ENCODE results near the gene JAZF1. TPM values are rescaled to one million over a fixed set of nuclear protein-coding genes. Genes with fewer than 3 reads are reported as not detected.

The JAZF1 gene
- total and polyA plus RNA-seq, 4 experiments from 2014 or later, result 3.7 to 8.3 (median 4.7) TPM

- no peak overlapping the region for H3K4me3 ChIP-seq (ENCODE audit: low read length in 2 of 2)
- no peaks in the 10 kb centered on the region for H3K36me3 ChIP-seq (ENCODE audit: insufficient read depth, low read length)
- no peaks in the 10 kb centered on the region for H3K9me3 ChIP-seq (ENCODE audit: control insufficient read depth in 1 of 2, low read length in 2 of 2)
- Mint-ChIP-seq H3K36me3 (no peaks in the 10 kb centered on the region), H3K27me3 (no peaks in the 10 kb centered on the region), H3K4me1 (peaks cover 11 to 33% (median 17%) of the 10 kb centered on the region in 4 donors), H3K4me3 (no peak overlapping the region), H3K9me3 (no peaks in the 10 kb centered on the region), H3K27ac (no peak overlapping the region)
- POLR2A ChIA-PET (ENCODE audit: partially characterized antibody), result no interaction called here
- no peaks in the 10 kb centered on the region for H3K27me3 ChIP-seq (ENCODE audit: insufficient read depth, low read length)
- CTCF ChIA-PET (ENCODE audit: partially characterized antibody), result no interaction called here
- intact Hi-C loops (cut with micrococcal nuclease), result no loop called here
- no peak for DNase-seq
- peaks cover 10% of the 10 kb centered on the region for H3K4me1 ChIP-seq (ENCODE audit: insufficient read depth, low read length)
- H3K27ac ChIP-seq (ENCODE audit: low read depth, low read length), result no peak overlapping the region
These were observed 65.3 kb downstream of the JAZF1 start for GRCh38 chr7:28115261-28115660.

- H3K4me1 ChIP-seq (ENCODE audit: insufficient read depth, low read length), result no peaks in the 10 kb centered on the region
- Mint-ChIP-seq H3K27ac (no peak overlapping the region), H3K9me3 (no peaks in the 10 kb centered on the region), H3K4me3 (no peak overlapping the region), H3K27me3 (no peaks in the 10 kb centered on the region), H3K36me3 (no peaks in the 10 kb centered on the region), H3K4me1 (peaks cover 0 to 21% (median 9%) of the 10 kb centered on the region in 4 donors)
- no peak overlapping the region for H3K4me3 ChIP-seq (ENCODE audit: low read length in 2 of 2)
- intact Hi-C loops (cut with micrococcal nuclease), result no loop called here
- H3K27ac ChIP-seq (ENCODE audit: low read depth, low read length), result no peak overlapping the region
- no peaks in the 10 kb centered on the region for H3K36me3 ChIP-seq (ENCODE audit: insufficient read depth, low read length)
- DNase-seq, result no peak
- no peaks in the 10 kb centered on the region for H3K9me3 ChIP-seq (ENCODE audit: control insufficient read depth in 1 of 2, low read length in 2 of 2)
- ChIA-PET POLR2A (ENCODE audit: partially characterized antibody) (no interaction called here), CTCF (ENCODE audit: partially characterized antibody) (interaction anchor here (0.7 to 1.0 kb wide), 2 partner anchors 17 to 18 kb away, joined by 3 to 4 read pairs; no protein-coding TSS in a partner anchor)
- no peaks in the 10 kb centered on the region for H3K27me3 ChIP-seq (ENCODE audit: insufficient read depth, low read length)
These were observed 66.5 kb downstream of the JAZF1 start for GRCh38 chr7:28114056-28114455.

DNA sequence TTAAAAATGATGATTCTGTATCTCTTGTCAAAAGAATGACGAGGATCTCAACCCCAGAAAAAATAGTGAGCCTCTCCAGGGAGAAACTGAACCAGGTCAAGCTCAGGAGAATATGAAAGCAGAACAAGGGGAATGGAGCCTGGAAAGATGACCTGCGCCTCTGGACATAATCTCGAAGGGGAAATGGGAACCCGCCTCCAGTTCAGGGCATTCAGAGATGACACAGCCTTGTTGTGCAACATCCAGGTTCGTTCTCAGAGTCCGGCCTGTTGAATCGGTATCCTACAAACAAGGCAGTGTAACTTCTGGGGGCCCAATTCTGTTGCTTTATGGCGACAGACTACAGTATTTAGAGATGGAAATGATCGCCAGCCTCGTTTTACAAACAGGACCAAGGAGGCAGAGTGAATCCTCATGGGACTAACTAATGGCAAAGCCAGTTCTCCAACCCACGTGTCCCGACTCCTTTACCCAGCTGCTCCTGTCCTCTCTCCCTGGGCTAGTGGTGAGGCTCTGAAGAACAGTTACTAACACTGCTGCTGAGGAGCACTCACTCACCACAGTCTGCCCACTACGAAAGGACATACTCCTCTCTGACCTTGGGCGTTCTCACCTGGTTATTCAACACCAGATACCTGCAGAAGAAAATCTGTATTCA is 67.6 kb downstream of the JAZF1 start:
- POLR2A ChIA-PET (ENCODE audit: partially characterized antibody), result no interaction called here
- H3K4me3 ChIP-seq (ENCODE audit: low read length in 2 of 2), result no peak overlapping the region
- Mint-ChIP-seq H3K4me3 (no peak overlapping the region), H3K36me3 (no peaks in the 10 kb centered on the region), H3K27me3 (no peaks in the 10 kb centered on the region), H3K27ac (no peak overlapping the region), H3K9me3 (no peaks in the 10 kb centered on the region), H3K4me1 (peaks cover 0 to 17% (median 11%) of the 10 kb centered on the region in 4 donors)
- DNase-seq, result no peak
- H3K27me3 ChIP-seq (ENCODE audit: insufficient read depth, low read length), result no peaks in the 10 kb centered on the region
- no peaks in the 10 kb centered on the region for H3K36me3 ChIP-seq (ENCODE audit: insufficient read depth, low read length)
- intact Hi-C loops (cut with micrococcal nuclease), result no loop called here
- H3K9me3 ChIP-seq (ENCODE audit: control insufficient read depth in 1 of 2, low read length in 2 of 2), result no peaks in the 10 kb centered on the region
- no peaks in the 10 kb centered on the region for H3K4me1 ChIP-seq (ENCODE audit: insufficient read depth, low read length)
- H3K27ac ChIP-seq (ENCODE audit: low read depth, low read length), result no peak overlapping the region
- CTCF ChIA-PET (ENCODE audit: partially characterized antibody), result interaction anchor here (0.6 to 1.0 kb wide), 2 partner anchors 17 to 99 kb away, joined by 3 to 4 read pairs; no protein-coding TSS in a partner anchor

- no peaks in the 10 kb centered on the region for H3K9me3 ChIP-seq (ENCODE audit: control insufficient read depth in 1 of 2, low read length in 2 of 2)
- H3K4me1 ChIP-seq (ENCODE audit: insufficient read depth, low read length), result no peaks in the 10 kb centered on the region
- H3K4me1 Mint-ChIP-seq, result peaks cover 0 to 18% (median 10%) of the 10 kb centered on the region in 4 donors
- no peaks in the 10 kb centered on the region for H3K27me3 ChIP-seq (ENCODE audit: insufficient read depth, low read length)
- CTCF ChIA-PET (ENCODE audit: partially characterized antibody), result interaction anchor here (1.8 kb wide), 1 partner anchor 16 kb away, joined by 6 read pairs; no protein-coding TSS in a partner anchor
- H3K4me3 Mint-ChIP-seq, result no peak overlapping the region
- POLR2A ChIA-PET (ENCODE audit: partially characterized antibody), result no interaction called here
- intact Hi-C loops (cut with micrococcal nuclease), result no loop called here
- no peak overlapping the region for H3K27ac ChIP-seq (ENCODE audit: low read depth, low read length)
- H3K36me3 ChIP-seq (ENCODE audit: insufficient read depth, low read length), result no peaks in the 10 kb centered on the region
- H3K9me3 Mint-ChIP-seq, result no peaks in the 10 kb centered on the region
- H3K4me3 ChIP-seq (ENCODE audit: low read length in 2 of 2), result no peak overlapping the region
- DNase-seq, result no peak
- H3K27ac Mint-ChIP-seq, result no peak overlapping the region
- no peaks in the 10 kb centered on the region for H3K36me3 Mint-ChIP-seq
- no peaks in the 10 kb centered on the region for H3K27me3 Mint-ChIP-seq
These were observed 68.1 kb downstream of the JAZF1 start for GRCh38 chr7:28112467-28112866.

GRCh38 chr7:28112012-28112411 is 68.6 kb downstream of the JAZF1 start:
- H3K4me3 ChIP-seq (ENCODE audit: low read length in 2 of 2), result no peak overlapping the region
- intact Hi-C loops (cut with micrococcal nuclease), result no loop called here
- no peaks in the 10 kb centered on the region for H3K27me3 Mint-ChIP-seq
- DNase-seq, result no peak
- POLR2A ChIA-PET (ENCODE audit: partially characterized antibody), result no interaction called here
- peak overlapping the region in 1 of 7 donors; percentile 22 for H3K27ac Mint-ChIP-seq
- no peaks in the 10 kb centered on the region for H3K9me3 ChIP-seq (ENCODE audit: control insufficient read depth in 1 of 2, low read length in 2 of 2)
- H3K36me3 ChIP-seq (ENCODE audit: insufficient read depth, low read length), result no peaks in the 10 kb centered on the region
- no peaks in the 10 kb centered on the region for H3K9me3 Mint-ChIP-seq
- peaks cover 0 to 18% (median 9%) of the 10 kb centered on the region in 4 donors for H3K4me1 Mint-ChIP-seq
- CTCF ChIA-PET (ENCODE audit: partially characterized antibody), result interaction anchor here (1.8 kb wide), 1 partner anchor 16 kb away, joined by 6 read pairs; no protein-coding TSS in a partner anchor
- H3K27ac ChIP-seq (ENCODE audit: low read depth, low read length), result no peak overlapping the region
- no peaks in the 10 kb centered on the region for H3K36me3 Mint-ChIP-seq
- H3K27me3 ChIP-seq (ENCODE audit: insufficient read depth, low read length), result no peaks in the 10 kb centered on the region
- H3K4me3 Mint-ChIP-seq, result no peak overlapping the region
- no peaks in the 10 kb centered on the region for H3K4me1 ChIP-seq (ENCODE audit: insufficient read depth, low read length)

DNA sequence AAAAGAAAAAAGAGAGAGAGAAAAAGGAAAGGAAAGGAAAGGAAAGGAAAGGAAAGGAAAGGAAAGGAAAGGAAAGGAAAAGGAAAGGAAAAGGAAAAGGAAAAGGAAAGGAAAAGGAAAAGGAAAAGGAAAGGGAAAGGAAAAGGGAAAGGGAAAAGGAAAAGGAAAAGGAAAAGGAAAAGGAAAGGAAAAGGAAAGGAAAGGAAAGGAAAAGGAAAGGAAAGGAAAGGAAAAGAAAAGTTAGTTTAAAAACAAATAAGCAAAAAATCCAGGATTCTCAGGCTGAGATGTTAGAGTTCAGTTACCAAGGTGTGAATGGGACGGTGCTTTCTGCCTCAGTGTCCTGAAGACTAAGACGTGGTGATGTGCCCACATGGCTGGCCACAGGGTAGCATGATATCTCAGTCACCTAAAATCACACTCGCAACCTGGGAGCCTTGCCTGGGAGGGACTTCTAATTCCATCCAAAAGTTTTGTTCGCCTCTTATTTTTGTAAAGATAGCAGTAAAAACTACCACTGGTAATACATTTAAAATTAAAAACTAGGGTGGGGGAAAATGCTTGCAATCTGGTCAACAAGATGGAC is 70.1 kb downstream of the JAZF1 start:
- intact Hi-C loops (cut with micrococcal nuclease), result no loop called here
- H3K9me3 ChIP-seq (ENCODE audit: control insufficient read depth in 1 of 2, low read length in 2 of 2), result no peaks in the 10 kb centered on the region
- Mint-ChIP-seq H3K4me1 (peaks cover 0 to 17% (median 6%) of the 10 kb centered on the region in 4 donors), H3K9me3 (no peaks in the 10 kb centered on the region), H3K27me3 (no peaks in the 10 kb centered on the region), H3K27ac (no peak overlapping the region), H3K4me3 (no peak overlapping the region), H3K36me3 (no peaks in the 10 kb centered on the region)
- H3K36me3 ChIP-seq (ENCODE audit: insufficient read depth, low read length), result no peaks in the 10 kb centered on the region
- no peak overlapping the region for H3K4me3 ChIP-seq (ENCODE audit: low read length in 2 of 2)
- ChIA-PET CTCF (ENCODE audit: partially characterized antibody) (interaction anchor here (1.8 to 2.2 kb wide), 2 partner anchors 14 to 16 kb away, joined by 5 to 6 read pairs; no protein-coding TSS in a partner anchor), POLR2A (ENCODE audit: partially characterized antibody) (no interaction called here)
- H3K27me3 ChIP-seq (ENCODE audit: insufficient read depth, low read length), result no peaks in the 10 kb centered on the region
- DNase-seq, result no peak
- no peak overlapping the region for H3K27ac ChIP-seq (ENCODE audit: low read depth, low read length)
- no peaks in the 10 kb centered on the region for H3K4me1 ChIP-seq (ENCODE audit: insufficient read depth, low read length)

- Histone ChIP-seq H3K27me3 (ENCODE audit: insufficient read depth, low read length) (no peaks in the 10 kb centered on the region), H3K4me3 (ENCODE audit: low read length in 2 of 2) (no peak overlapping the region), H3K4me1 (ENCODE audit: insufficient read depth, low read length) (no peaks in the 10 kb centered on the region), H3K9me3 (ENCODE audit: control insufficient read depth in 1 of 2, low read length in 2 of 2) (no peaks in the 10 kb centered on the region), H3K27ac (ENCODE audit: low read depth, low read length) (no peak overlapping the region), H3K36me3 (ENCODE audit: insufficient read depth, low read length) (no peaks in the 10 kb centered on the region)
- Mint-ChIP-seq H3K4me3 (no peak overlapping the region), H3K36me3 (peaks cover 0 to 2% of the 10 kb centered on the region in 2 donors), H3K27me3 (no peaks in the 10 kb centered on the region), H3K4me1 (peaks cover 4 to 23% (median 10%) of the 10 kb centered on the region in 4 donors), H3K27ac (no peak overlapping the region), H3K9me3 (no peaks in the 10 kb centered on the region)
- no peak for DNase-seq
- ChIA-PET CTCF (ENCODE audit: partially characterized antibody) (interaction anchor here (0.5 to 2.2 kb wide), 5 partner anchors 10 to 18 kb away, joined by 3 to 5 read pairs (median 4); no protein-coding TSS in a partner anchor), POLR2A (ENCODE audit: partially characterized antibody) (no interaction called here)
- intact Hi-C loops (cut with micrococcal nuclease), result no loop called here
These were observed 71.8 kb downstream of the JAZF1 start for GRCh38 chr7:28108747-28109146.

Measured in CD4-positive, alpha-beta memory T cell (primary cell).